ENCODE data around the gene TRMT1L.

The TRMT1L gene

DNA sequence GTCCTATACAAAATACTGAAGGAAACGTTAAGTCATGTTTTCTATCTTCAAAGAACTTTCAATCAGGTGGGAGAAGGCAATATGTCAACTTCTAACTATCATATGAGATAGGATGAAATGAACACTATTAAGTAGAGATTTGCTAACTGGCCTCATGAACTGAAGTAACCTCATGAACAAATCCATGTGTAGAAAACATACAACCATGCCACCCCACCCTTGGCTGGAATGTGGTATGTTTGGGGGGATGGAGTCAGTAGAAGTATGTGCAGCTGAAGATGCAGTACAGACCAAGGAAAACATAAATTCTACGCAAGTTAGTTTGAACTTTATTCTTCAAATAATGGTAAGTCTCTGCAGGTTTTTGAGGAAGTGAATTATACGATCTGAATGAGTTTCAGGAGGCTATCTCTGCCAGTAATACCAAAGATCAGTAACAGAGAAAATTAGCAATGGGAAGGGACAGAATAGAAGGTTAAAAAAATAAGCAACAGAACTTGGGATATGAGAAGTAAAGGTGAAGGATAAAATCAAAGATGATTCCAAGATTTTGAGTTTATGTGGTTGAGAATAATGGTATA is 4.5 kb downstream of the TRMT1L start:
- no peak for TF ChIP-seq CTCF (IDR thresholded peaks at IDR 0.05; ENCODE audit: extremely low read depth, missing control alignments)

DNA sequence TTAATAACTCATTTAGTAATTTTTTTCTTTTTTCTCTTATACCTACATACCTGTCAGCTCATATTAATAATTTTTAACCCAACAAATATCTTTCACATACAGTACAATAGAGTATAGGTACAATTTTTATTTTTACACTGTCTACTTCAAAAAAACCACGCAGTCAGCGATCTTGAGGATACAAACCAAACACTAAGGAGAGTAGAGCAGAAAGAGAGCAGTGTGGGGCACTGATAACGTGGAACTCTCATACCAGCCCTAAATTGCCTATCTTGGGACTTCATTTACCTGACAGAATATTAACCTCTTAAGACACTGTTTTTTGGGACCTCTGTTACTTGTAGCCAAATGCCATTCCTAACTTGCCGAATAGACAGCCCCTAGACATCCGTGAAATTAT is 5.5 kb downstream of the TRMT1L start:
- DNase-seq (ENCODE audit: low spot score) = no peak
- no peak for TF ChIP-seq CTCF (IDR thresholded peaks at IDR 0.05; ENCODE audit: extremely low read depth, missing control alignments)

More for the DNA sequence above, 4.5 kb downstream of the TRMT1L start:
- DNase-seq (ENCODE audit: low spot score) = no peak

DNA sequence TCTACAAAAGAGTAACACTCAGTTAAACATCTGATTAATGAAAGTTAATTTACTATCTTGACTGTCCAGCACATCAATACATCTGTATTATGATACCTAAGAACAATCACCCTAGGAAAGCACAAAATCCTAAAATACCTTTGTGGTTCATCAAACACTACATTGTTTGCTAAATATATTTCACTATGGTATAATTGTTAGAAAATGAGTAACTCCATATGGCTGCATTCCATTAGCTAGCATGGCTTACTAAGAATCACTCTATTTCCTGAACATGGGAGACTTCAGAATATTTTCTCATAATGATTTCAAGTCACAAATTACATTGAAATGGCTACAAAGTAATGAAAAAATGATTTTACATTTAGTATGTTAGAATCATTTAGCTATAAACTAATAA is 12.5 kb downstream of the TRMT1L start:
- no peak for DNase-seq (ENCODE audit: low spot score)
- no peak for TF ChIP-seq CTCF (IDR thresholded peaks at IDR 0.05; ENCODE audit: extremely low read depth, missing control alignments)

DNA sequence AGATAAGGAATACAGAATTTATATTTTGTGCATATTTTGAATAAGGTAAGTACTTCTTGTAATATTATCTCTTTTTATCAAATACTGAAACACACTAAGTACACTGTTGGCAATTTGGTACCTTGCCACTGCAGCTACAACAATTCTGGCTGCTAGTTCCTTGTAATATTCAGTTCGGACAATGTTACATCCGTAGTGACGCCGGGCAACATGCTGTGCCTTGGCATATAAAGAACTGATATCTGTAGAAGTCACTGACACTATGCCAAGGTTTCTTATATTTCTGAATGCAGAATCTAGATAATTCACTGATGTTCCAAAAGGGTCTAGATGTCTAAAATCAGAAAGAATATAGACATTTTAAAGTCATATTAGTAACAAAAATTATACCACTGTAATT is 17.5 kb downstream of the TRMT1L start:
- TF ChIP-seq CTCF (IDR thresholded peaks at IDR 0.05; ENCODE audit: extremely low read depth, missing control alignments) = no peak
- DNase-seq (ENCODE audit: low spot score) = no peak

DNA sequence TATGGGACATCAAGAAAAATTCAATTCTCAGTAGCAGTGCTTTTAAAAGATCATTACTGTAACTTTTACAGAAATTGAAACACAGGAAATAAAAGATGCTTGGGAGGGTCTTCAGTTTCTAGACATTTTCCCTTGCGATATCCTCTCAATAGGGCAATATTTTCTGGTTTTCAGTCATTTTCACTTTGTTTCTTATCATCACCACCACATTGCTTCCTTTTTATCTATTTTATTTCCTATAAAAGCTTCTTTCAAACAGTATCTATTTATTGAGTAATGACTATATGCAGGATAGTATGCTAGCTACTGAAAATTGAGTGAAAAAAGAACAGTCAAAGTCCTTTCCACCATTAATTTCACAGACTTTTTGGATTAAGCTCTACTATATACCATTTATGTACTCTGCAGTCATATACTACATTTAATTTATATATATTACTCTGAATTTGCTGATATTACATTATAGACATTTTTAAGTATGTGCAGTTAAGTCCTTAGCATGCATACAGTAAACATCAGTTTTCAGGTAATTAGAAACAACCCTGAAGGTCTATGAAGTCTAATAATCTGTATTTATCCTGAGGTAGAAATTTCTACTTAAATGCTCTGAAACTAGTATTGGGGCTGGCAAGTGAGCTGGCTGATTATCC is 18.7 kb downstream of the TRMT1L start:
- DNase-seq (ENCODE audit: low spot score) = no peak
- TF ChIP-seq CTCF (IDR thresholded peaks at IDR 0.05; ENCODE audit: extremely low read depth, missing control alignments) = no peak

DNA sequence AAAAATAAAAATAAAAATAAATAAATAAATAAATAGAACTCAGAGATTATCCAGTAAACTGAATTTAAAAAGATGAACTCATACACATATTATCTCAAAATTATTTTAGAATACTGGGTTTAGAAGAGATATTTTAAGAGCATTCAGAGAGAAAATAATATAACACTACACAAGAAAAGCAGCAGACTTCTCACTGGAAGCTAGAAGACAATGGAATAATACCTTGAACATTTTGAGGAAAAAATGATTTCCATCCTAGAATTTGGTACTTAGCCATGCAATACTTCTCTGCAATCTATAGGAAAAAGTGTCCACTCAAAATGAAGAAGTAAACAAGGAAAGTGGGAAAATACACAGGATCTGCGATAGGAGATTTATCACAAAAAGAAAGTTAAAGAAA is 24.2 kb downstream of the TRMT1L start:
- no peak for DNase-seq (ENCODE audit: low spot score)
- TF ChIP-seq CTCF (IDR thresholded peaks at IDR 0.05; ENCODE audit: extremely low read depth, missing control alignments) = no peak

DNA sequence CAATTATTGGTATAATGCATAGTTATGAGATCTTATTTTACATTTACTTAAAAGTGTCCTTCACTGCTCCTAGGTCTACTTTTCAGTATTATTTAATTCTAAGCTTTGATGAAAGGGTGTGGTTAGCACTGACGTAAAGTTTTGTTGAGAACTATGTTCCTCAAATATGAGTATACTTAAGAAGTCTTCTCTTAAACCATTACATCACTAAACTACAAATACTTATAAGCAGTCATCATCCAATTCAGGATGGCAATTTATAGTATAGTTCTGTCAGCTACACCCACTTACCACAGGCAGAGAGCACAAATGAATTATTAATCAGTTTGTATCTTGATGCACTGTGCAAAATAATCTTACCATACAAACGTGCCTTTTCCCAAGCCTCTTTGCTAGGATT is 27.0 kb downstream of the TRMT1L start:
- TF ChIP-seq CTCF (IDR thresholded peaks at IDR 0.05; ENCODE audit: extremely low read depth, missing control alignments) = no peak
- no peak for DNase-seq (ENCODE audit: low spot score)

Data from GM20000 (cell line).